Retinal pigment epithelial cell (primary cell): ENCODE results near the gene IFNA14.

Experiments used
- DNase-seq: peaks from one replicate; pipeline ENCODE4 v3.0.0-alpha.2; 2010; ENCODE audit warnings: low read depth
- H3K4me3 ChIP-seq: 2 replicates; pipeline ENCODE4 v1.5.1; 2011; ENCODE audit warnings: mild to moderate bottlenecking, low read length, control low read depth, moderate library complexity
- TF ChIP-seq, protein P1 (sequence below): conservative IDR thresholded peaks from 2 replicates; pipeline ENCODE4 v1.5.1; 2011; ENCODE audit warnings: low read depth, low read length, control low read depth, inconsistent platforms

IFNA14 gene

DNA sequence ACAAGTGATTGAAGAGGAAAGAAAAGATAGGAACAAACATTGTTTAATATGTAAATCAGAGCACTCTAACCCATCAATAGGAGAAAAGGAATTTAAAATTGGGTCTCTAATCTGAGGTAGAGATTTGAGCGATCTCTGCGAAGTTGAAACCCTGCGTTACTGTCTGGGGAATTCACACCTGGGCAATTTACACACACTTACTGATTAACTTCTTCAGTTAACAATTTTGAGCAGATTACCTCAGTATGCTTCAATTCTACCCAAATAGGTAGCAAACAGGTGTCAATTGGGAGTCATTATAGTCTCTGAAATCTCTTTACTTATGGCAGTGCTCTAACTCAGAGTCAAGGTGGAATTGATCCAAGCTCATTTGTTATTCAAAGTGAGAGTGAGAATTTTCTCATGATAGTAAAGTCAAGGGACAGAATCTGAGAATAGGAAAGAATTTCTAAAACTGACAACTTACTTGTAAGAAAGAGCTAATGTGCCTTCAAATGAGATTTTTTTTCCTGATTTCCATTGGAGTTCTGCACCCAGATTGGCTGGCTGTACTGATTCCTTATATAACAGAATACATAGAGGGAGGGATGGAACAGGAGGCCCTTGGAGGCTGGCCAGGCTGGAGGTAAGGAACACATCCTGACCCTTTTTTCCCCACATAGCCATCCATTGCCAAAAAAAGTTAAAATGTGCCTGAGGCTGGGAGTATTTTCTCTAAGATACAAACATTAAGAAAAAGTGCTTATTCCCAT, 27.1 kb upstream of the IFNA14 start:
- TF ChIP-seq, protein P1, sequence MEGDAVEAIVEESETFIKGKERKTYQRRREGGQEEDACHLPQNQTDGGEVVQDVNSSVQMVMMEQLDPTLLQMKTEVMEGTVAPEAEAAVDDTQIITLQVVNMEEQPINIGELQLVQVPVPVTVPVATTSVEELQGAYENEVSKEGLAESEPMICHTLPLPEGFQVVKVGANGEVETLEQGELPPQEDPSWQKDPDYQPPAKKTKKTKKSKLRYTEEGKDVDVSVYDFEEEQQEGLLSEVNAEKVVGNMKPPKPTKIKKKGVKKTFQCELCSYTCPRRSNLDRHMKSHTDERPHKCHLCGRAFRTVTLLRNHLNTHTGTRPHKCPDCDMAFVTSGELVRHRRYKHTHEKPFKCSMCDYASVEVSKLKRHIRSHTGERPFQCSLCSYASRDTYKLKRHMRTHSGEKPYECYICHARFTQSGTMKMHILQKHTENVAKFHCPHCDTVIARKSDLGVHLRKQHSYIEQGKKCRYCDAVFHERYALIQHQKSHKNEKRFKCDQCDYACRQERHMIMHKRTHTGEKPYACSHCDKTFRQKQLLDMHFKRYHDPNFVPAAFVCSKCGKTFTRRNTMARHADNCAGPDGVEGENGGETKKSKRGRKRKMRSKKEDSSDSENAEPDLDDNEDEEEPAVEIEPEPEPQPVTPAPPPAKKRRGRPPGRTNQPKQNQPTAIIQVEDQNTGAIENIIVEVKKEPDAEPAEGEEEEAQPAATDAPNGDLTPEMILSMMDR: no peak
- no peak overlapping the region for H3K4me3 ChIP-seq
- DNase-seq: no peak

DNA sequence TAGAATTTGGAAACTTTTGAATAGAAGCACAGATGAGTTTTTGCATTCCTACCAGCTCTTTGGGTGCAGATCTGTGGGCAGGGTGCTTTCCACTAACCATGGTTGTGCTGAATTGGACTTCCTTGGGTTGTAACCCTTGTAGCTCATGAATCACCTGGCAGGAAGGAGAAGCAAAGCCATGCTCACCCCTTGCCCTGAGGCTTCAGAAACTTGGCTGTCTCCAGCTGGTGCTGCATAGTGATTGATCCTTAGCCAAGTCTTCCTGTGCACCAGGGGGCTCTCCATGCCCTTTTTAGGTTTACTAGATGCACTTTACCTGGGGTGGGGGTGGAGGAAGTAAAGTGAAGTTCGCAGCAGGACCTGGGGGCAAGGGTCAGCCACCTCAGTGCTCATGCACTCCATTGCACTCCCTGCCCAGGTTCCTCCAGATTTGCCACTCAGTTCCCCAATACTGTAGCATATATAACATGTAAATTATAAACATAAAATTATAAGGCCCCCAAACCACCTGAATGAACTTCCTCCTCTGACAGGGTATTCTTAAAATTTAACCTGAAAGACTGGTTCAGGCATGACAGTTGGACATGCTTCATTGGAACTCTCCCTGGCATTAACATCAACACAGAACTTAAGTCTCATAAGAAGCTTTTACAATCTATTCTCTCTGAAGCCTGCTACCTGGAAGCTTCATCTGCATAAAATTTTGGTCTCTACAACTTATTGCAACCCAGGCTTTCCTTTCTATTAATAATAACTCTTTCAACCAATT, 25.8 kb upstream of the IFNA14 start:
- no peak for DNase-seq
- TF ChIP-seq, protein P1: no peak
- no peak overlapping the region for H3K4me3 ChIP-seq

DNA sequence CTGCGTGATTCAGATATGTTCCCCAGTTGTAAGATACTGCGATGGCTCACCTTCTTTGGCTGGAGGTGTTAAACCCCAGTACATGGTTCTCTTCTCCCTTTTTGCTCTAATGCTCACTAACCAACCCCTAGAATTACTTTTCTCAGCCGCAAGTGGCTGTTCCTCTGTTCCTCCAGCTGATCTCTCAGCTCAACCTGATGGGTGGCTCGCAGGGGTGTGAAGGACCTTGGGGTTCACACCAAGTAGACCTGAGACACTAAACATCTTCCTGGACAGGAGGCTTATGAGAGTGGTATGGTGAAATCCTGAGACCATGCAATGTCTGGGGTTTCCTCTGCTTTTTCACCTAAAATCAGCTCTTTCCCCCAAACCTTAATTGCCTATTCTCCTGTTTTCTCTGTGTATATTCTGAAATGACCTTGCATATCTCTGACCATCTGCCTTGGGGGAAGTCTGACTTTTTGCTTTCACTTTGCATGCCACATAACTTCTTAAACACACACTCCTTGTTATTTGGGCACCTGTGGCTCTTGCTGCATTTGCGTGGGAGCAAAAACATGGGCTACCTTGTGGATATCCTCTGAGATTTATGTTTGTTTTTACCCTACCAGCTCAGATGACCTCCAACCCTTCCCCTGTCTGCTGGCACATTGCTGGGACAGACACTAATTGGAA, 15.9 kb upstream of the IFNA14 start:
- TF ChIP-seq, protein P1: no peak
- no peak for DNase-seq
- H3K4me3 ChIP-seq: no peak overlapping the region

DNA sequence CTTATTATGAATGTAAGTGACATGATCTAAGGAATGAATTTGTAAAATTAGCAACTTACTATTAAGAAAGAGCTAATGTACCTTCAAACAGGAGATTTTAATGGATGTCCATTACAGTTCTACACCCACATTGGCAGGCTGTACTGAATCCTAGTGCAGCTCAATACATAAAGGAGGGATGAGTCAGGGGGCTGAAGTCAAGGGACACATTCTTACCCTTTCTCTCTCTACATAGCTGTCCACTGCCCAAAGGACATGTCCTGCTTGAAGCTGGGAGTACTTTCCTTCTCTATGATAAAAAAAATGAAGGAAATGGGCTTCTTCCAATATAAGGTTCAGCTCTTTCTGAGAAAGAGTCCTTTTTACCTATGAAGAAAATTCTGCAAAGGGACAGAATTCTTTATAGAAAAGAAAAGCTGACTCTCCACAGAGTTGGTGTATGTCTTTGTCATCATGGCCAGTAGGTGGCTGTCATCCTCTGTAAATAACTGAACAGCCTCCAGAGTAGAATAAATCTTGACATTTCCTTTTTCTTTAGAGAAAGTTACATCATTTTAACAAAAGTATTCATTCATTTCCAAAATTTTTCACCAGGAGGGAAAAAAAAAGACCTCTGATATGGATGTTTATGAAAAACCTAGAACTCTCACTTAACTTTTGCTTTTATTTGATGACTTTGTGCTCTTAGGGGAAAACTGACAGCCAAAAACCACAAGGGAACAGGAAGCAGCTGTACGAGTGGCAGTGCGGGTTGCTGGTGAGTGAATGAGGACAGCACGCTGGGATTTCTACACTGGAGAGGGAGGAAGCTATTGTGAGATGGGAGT, 13.1 kb upstream of the IFNA14 start:
- peak overlapping the region; percentile 25 for H3K4me3 ChIP-seq
- DNase-seq: peak; percentile 9
- TF ChIP-seq, protein P1: peak; percentile 68

DNA sequence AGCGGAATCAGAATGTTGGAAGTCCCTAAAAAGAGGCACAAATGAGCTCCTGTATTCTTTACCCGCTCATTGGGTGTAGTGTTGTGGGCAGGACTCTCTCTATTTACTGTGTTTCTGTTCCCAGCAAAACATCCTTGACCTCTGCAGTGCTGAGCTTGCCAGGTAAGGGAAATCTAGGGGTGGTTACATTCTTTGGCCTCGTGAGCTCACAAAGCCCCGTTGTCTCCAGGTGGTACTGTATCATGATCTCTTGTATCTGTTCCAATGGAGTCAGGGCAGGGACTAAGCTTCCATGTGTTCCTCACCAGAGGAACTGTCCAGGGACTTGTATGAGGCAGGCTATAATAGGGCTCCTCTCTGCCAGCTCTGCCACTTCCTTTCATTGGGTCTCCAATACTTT, 11.8 kb upstream of the IFNA14 start:
- no peak for DNase-seq
- TF ChIP-seq, protein P1: no peak
- H3K4me3 ChIP-seq: no peak overlapping the region

DNA sequence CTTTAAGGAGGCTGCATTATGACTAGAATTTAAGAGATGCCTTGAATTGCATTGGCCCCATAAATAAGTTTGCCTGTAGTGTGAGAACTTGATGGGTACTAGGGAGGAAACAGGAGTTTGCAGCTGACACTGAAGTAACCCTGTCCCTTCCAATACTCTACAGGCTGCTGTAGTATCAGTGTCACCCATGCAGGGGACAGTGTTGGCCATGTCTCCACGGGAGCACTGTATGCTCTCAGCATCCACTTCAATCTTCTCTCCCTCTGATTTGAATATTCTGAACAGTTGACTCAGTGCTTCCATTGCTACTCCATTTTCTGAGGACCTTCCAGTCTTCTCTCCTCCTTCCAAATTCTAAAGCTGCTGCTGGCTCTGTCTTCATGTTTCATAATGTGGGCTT, 11.4 kb upstream of the IFNA14 start:
- TF ChIP-seq, protein P1: no peak
- no peak for DNase-seq
- H3K4me3 ChIP-seq: no peak overlapping the region
